ENCODE results near the gene ZGRF1. TPM values are rescaled to one million over a fixed set of nuclear protein-coding genes. Genes with fewer than 3 reads are reported as not detected.

Gene ZGRF1
- total RNA-seq, 3 donors from 2014 or later (not counting 1 experiment from before 2014, with no cell fraction given), result 13.0 to 25.9 (median 20.0) TPM

GRCh38 chr4:112514647-112515197 lies 122.0 kb downstream of the ZGRF1 start:
- no peaks in the 10 kb centered on the region for H3K36me3 ChIP-seq (ENCODE audit: control insufficient read depth, insufficient read depth, low read length)
- H3K4me1 ChIP-seq (ENCODE audit: control insufficient read depth, insufficient read depth, low read length), result peaks cover 51% of the 10 kb centered on the region
- peaks cover 80% of the 10 kb centered on the region for H3K27me3 ChIP-seq (ENCODE audit: control insufficient read depth, insufficient read depth, low read length)
- DNase-seq, result peak in 1 of 2 donors; percentile 36
- peaks cover 78 to 80% of the 10 kb centered on the region in 2 donors for H3K27me3 Mint-ChIP-seq (ENCODE audit: low read depth in 2 of 2)
- no peak overlapping the region for H3K27ac Mint-ChIP-seq
- H3K4me1 Mint-ChIP-seq, result peaks cover 38 to 47% of the 10 kb centered on the region in 2 donors
- no peaks in the 10 kb centered on the region for H3K9me3 Mint-ChIP-seq
- TF ChIP-seq CTCF (IDR thresholded peaks at IDR 0.05), result no peak
- no peak overlapping the region for H3K27ac ChIP-seq (ENCODE audit: low read length)
- WGBS (ENCODE audit: insufficient coverage), result 3% methylated on average over 52 of the region's 52 CpGs
- H3K4me3 Mint-ChIP-seq, result peak overlapping the region; percentile 48
- H3K36me3 Mint-ChIP-seq, result peaks cover 10% of the 10 kb centered on the region
- peak in 1 of 3 donors; percentile 12 for ATAC-seq
- H3K4me3 ChIP-seq (ENCODE audit: low read length), result no peak overlapping the region
- intact Hi-C loops (cut with micrococcal nuclease), result no loop called here
- peaks cover 5% of the 10 kb centered on the region for H3K9me3 ChIP-seq (ENCODE audit: control insufficient read depth, insufficient read depth, low read length)

GRCh38 chr4:112513971-112514646 lies 122.6 kb downstream of the ZGRF1 start:
- DNase-seq, result peak in 1 of 2 donors; percentile 43
- Histone ChIP-seq H3K36me3 (ENCODE audit: control insufficient read depth, insufficient read depth, low read length) (no peaks in the 10 kb centered on the region), H3K27ac (ENCODE audit: low read length) (no peak overlapping the region), H3K4me3 (ENCODE audit: low read length) (no peak overlapping the region), H3K9me3 (ENCODE audit: control insufficient read depth, insufficient read depth, low read length) (peaks cover 5% of the 10 kb centered on the region), H3K27me3 (ENCODE audit: control insufficient read depth, insufficient read depth, low read length) (peaks cover 81% of the 10 kb centered on the region), H3K4me1 (ENCODE audit: control insufficient read depth, insufficient read depth, low read length) (peaks cover 57% of the 10 kb centered on the region)
- intact Hi-C loops (cut with micrococcal nuclease), result no loop called here
- no peak for TF ChIP-seq CTCF (IDR thresholded peaks at IDR 0.05)
- 7% methylated on average over 15 of the region's 15 CpGs for WGBS (ENCODE audit: insufficient coverage)
- ATAC-seq, result no peak
- peak overlapping the region; percentile 48 for H3K4me3 Mint-ChIP-seq
- H3K4me1 Mint-ChIP-seq, result peaks cover 44 to 51% of the 10 kb centered on the region in 2 donors
- no peaks in the 10 kb centered on the region for H3K9me3 Mint-ChIP-seq
- H3K27ac Mint-ChIP-seq, result no peak overlapping the region
- peaks cover 7% of the 10 kb centered on the region for H3K36me3 Mint-ChIP-seq
- peaks cover 78 to 80% of the 10 kb centered on the region in 2 donors for H3K27me3 Mint-ChIP-seq (ENCODE audit: low read depth in 2 of 2)

GRCh38 chr4:112511803-112512118 lies 124.9 kb downstream of the ZGRF1 start:
- Histone ChIP-seq H3K4me1 (ENCODE audit: control insufficient read depth, insufficient read depth, low read length) (peaks cover 50% of the 10 kb centered on the region), H3K9me3 (ENCODE audit: control insufficient read depth, insufficient read depth, low read length) (peaks cover 5% of the 10 kb centered on the region), H3K27ac (ENCODE audit: low read length) (no peak overlapping the region), H3K4me3 (ENCODE audit: low read length) (no peak overlapping the region), H3K36me3 (ENCODE audit: control insufficient read depth, insufficient read depth, low read length) (no peaks in the 10 kb centered on the region), H3K27me3 (ENCODE audit: control insufficient read depth, insufficient read depth, low read length) (peaks cover 65% of the 10 kb centered on the region)
- ATAC-seq (no peak), DNase-seq (no peak)
- Mint-ChIP-seq H3K9me3 (no peaks in the 10 kb centered on the region), H3K4me1 (peaks cover 36 to 37% of the 10 kb centered on the region in 2 donors), H3K27ac (no peak overlapping the region), H3K27me3 (ENCODE audit: low read depth in 2 of 2) (peaks cover 72 to 73% of the 10 kb centered on the region in 2 donors), H3K4me3 (no peak overlapping the region), H3K36me3 (peaks cover 12% of the 10 kb centered on the region)
- intact Hi-C loops (cut with micrococcal nuclease), result no loop called here
- TF ChIP-seq CTCF (IDR thresholded peaks at IDR 0.05), result no peak
- 41% methylated on average over 3 of the region's 4 CpGs for WGBS (ENCODE audit: insufficient coverage)
